HCT116 (cell line): ENCODE measurements around the gene CACNA1G.

Experiments used
- ATF3 ChIP-seq: IDR thresholded peaks from 2 replicates; pipeline ENCODE4 v1.6.1; 2012
- CTCF ChIP-seq, 3 experiments: fragments of 200-600 bp in 1 of 3; sonication (generic) in 1 of 3; IDR thresholded peaks in 2 of 3; conservative IDR thresholded peaks in 1 of 3; 2 replicates each; pipeline ENCODE4 v1.5.1; 2012 to 2017; ENCODE audit warnings: low read depth in 2 of 3, low read length in 2 of 3, antibody characterized with exemption in 1 of 3, borderline replicate concordance in 1 of 3, control low read depth in 1 of 3, mild to moderate bottlenecking in 1 of 3, mixed read lengths in 1 of 3, mixed run types in 1 of 3, moderate library complexity in 1 of 3; ENCODE audit not compliant: insufficient read depth in 1 of 3
- EGR1 ChIP-seq: IDR thresholded peaks from 2 replicates; pipeline ENCODE4 v1.6.1; 2012; ENCODE audit warnings: low read depth
- ELF1 ChIP-seq: IDR thresholded peaks from 2 replicates; pipeline ENCODE4 v1.6.1; 2012; ENCODE audit warnings: low read depth, borderline replicate concordance
- EZH2 ChIP-seq: fragments of 200-600 bp; sonication (generic); IDR thresholded peaks from 2 replicates; pipeline ENCODE4 v1.6.1; 2017; ENCODE audit warnings: antibody characterized with exemption, mixed run types
- EZH2phosphoT487 ChIP-seq: fragments of 200-600 bp; IDR thresholded peaks from 2 replicates; pipeline ENCODE4 v1.6.1; 2018; ENCODE audit warnings: antibody characterized with exemption, borderline replicate concordance
- JUND ChIP-seq: IDR thresholded peaks from 2 replicates; pipeline ENCODE4 v1.6.1; 2012
- MAX ChIP-seq: IDR thresholded peaks from 2 replicates; pipeline ENCODE4 v1.6.1; 2012
- POLR2AphosphoS5 ChIP-seq: IDR thresholded peaks from 2 replicates; pipeline ENCODE4 v1.6.1; 2011; ENCODE audit warnings: mild to moderate bottlenecking, low read depth, low read length, moderate library complexity
- REST ChIP-seq: IDR thresholded peaks from 2 replicates; pipeline ENCODE4 v1.6.1; 2012; ENCODE audit warnings: low read depth
- SP1 ChIP-seq: IDR thresholded peaks from 2 replicates; pipeline ENCODE4 v1.6.1; 2012; ENCODE audit warnings: low read depth
- ZNF274 ChIP-seq: fragments of 200-500 bp; sonication (Bioruptor generic); IDR thresholded peaks from 2 replicates; pipeline ENCODE4 v1.6.1; 2014; ENCODE audit warnings: mild to moderate bottlenecking, low read depth, low read length, inconsistent platforms

GRCh38 chr17:50560185-50560824 is at the start of gene CACNA1G:
- TF ChIP-seq MAX (no peak), EGR1 (no peak), CTCF (IDR thresholded peaks at IDR 0.05 in 2 of 3, conservative IDR thresholded peaks at IDR 0.05 in 1 of 3; ENCODE audit: borderline replicate concordance in 1 of 3, insufficient read depth in 1 of 3, low read depth in 2 of 3, low read length in 2 of 3) (no peak), REST (no peak), ZNF274 (no peak), JUND (no peak), ATF3 (no peak), ELF1 (no peak), EZH2phosphoT487 (no peak), POLR2AphosphoS5 (peak; percentile 56), SP1 (no peak; the same call in 1 of the 2 replicates), EZH2 (no peak)
